ENCODE measurements around the gene PNKD. TPM values are rescaled to one million over a fixed set of nuclear protein-coding genes. Genes with fewer than 3 reads are reported as not detected.

Gene PNKD
- total RNA-seq, 1 experiment from 2014 or later: 58.1 TPM

DNA sequence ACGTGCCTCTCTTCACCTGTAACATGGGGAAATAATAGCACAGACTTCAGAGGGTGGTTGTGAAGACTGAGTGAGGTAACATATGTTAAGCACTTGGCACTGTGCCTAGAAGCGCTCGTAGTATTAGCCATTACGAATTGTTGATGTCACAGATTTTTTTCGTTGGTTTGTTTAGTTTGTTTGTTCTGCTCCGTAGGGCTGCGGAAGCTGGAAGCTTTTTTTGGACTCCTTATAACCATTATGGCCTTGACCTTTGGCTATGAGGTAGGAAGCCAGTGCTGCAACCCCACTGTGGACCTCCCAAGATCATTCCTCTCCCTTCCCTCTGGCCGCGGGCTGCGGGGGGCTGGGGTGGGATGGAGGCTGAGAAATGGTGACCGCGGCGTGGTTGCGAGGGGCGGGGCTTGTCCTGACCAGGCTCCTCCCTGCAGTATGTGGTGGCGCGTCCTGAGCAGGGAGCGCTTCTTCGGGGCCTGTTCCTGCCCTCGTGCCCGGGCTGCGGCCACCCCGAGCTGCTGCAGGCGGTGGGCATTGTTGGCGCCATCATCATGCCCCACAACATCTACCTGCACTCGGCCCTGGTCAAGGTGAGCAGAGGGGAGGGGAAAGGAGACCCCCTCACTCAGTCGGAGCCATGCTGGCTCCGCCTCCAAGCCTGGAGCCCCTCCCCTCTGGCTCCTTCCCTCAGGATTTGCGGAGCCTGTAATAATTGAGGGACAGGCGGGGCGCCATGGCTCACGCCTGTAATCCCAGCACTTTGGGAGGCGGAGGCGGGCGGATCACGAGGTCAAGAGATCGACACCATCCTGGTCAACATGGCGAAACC is 117.3 kb downstream of the PNKD start:
- no peaks in the 10 kb centered on the region for H4K20me1 ChIP-seq (ENCODE audit: insufficient read depth)
- H3K27ac ChIP-seq (ENCODE audit: low read depth, low read length): no peak overlapping the region
- POLR2A ChIA-PET: no interaction called here
- H3K4me3 ChIP-seq (replicated peaks in 1 of 2; ENCODE audit: low read depth in 1 of 2, low read length in 2 of 2): no peak overlapping the region
- CTCF ChIA-PET: no interaction called here
- H3K9ac ChIP-seq (ENCODE audit: low read length): no peak overlapping the region
- ATAC-seq (no peak), DNase-seq (ENCODE audit: low read depth, low spot score) (no peak)
- H3K4me2 ChIP-seq (ENCODE audit: low read length): no peak overlapping the region
- no peaks in the 10 kb centered on the region for H3K79me2 ChIP-seq (ENCODE audit: insufficient read depth, low read length)
- H3K4me1 ChIP-seq (ENCODE audit: control insufficient read depth in 1 of 2, insufficient read depth in 2 of 2, low read length in 2 of 2): peaks cover 0 to 8% of the 10 kb centered on the region in 2 experiments; a peak in 2 of 4 replicates
- H2AFZ ChIP-seq (ENCODE audit: low read depth, low read length, poor library complexity, severe bottlenecking): no peak overlapping the region
- RAD21 ChIA-PET (ENCODE audit: low non-redundant PET in 1 of 2, low total read pairs in 2 of 2, uncharacterized antibody in 2 of 2, unreplicated experiment in 2 of 2): no interaction called here
- no peaks in the 10 kb centered on the region for H3K9me2 ChIP-seq (ENCODE audit: insufficient read depth)
- TF ChIP-seq YY1 (IDR thresholded peaks at IDR 0.05; ENCODE audit: extremely low read depth, insufficient replicate concordance, low read depth, low read length) (no peak), ELF1 (IDR thresholded peaks at IDR 0.05; ENCODE audit: borderline replicate concordance, low read depth) (no peak), CBX3 (IDR thresholded peaks at IDR 0.05; ENCODE audit: low read depth) (no peak), TCF7L2 (IDR thresholded peaks at IDR 0.05; ENCODE audit: borderline replicate concordance, extremely low read depth, insufficient read depth, insufficient read length) (no peak), POLR2AphosphoS5 (IDR thresholded peaks at IDR 0.05; ENCODE audit: low read depth, low read length) (no peak), EZH2 (IDR thresholded peaks at IDR 0.05) (no peak), ZFX (IDR thresholded peaks at IDR 0.05) (no peak), RAD21 (IDR thresholded peaks at IDR 0.05; ENCODE audit: low read depth) (no peak), EGR1 (IDR thresholded peaks at IDR 0.05; ENCODE audit: low read depth) (no peak), FOSL1 (IDR thresholded peaks at IDR 0.05; ENCODE audit: low read depth) (no peak), SRF (IDR thresholded peaks at IDR 0.05; ENCODE audit: low read depth) (no peak)
- TF ChIP-seq, protein P1, sequence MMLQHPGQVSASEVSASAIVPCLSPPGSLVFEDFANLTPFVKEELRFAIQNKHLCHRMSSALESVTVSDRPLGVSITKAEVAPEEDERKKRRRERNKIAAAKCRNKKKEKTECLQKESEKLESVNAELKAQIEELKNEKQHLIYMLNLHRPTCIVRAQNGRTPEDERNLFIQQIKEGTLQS (IDR thresholded peaks at IDR 0.05): no peak
- TF ChIP-seq, protein P2, sequence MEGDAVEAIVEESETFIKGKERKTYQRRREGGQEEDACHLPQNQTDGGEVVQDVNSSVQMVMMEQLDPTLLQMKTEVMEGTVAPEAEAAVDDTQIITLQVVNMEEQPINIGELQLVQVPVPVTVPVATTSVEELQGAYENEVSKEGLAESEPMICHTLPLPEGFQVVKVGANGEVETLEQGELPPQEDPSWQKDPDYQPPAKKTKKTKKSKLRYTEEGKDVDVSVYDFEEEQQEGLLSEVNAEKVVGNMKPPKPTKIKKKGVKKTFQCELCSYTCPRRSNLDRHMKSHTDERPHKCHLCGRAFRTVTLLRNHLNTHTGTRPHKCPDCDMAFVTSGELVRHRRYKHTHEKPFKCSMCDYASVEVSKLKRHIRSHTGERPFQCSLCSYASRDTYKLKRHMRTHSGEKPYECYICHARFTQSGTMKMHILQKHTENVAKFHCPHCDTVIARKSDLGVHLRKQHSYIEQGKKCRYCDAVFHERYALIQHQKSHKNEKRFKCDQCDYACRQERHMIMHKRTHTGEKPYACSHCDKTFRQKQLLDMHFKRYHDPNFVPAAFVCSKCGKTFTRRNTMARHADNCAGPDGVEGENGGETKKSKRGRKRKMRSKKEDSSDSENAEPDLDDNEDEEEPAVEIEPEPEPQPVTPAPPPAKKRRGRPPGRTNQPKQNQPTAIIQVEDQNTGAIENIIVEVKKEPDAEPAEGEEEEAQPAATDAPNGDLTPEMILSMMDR (IDR thresholded peaks at IDR 0.05 in 2 of 3, conservative IDR thresholded peaks at IDR 0.05 in 1 of 3; ENCODE audit: borderline replicate concordance in 1 of 3, insufficient read depth in 1 of 3, low read depth in 2 of 3, low read length in 2 of 3): no peak
- no peaks in the 10 kb centered on the region for H3K9me3 ChIP-seq (ENCODE audit: control insufficient read depth in 1 of 2, insufficient read depth in 1 of 2, low read depth in 1 of 2, low read length in 2 of 2)
- BruUV-seq (replicated peaks): no TSS peak
- no peaks in the 10 kb centered on the region for H3K36me3 ChIP-seq (ENCODE audit: control insufficient read depth in 1 of 2, insufficient read depth in 2 of 2, low read length in 2 of 2)
- no peaks in the 10 kb centered on the region for H3K27me3 ChIP-seq (ENCODE audit: insufficient read depth, low read length)
- intact Hi-C loops (cut with micrococcal nuclease): no loop called here
